Ecto neural progenitor cell (in vitro differentiated cells): ENCODE data around the gene INPP5A.

Experiments
- DNase-seq: peaks from one replicate; pipeline ENCODE4 v3.0.0-alpha.2; 2018; ENCODE audit warnings: low spot score

Gene INPP5A

GRCh38 chr10:132745971-132746370 lies 208.4 kb downstream of the INPP5A start:
- no peak for DNase-seq

GRCh38 chr10:132746386-132746785 lies 208.8 kb downstream of the INPP5A start:
- no peak for DNase-seq

- DNase-seq, result peak; percentile 81
Observed at GRCh38 chr10:132746801-132747625, 209.4 kb downstream of the INPP5A start.

- no peak for DNase-seq
Observed at GRCh38 chr10:132748135-132748534, 210.5 kb downstream of the INPP5A start.

DNA sequence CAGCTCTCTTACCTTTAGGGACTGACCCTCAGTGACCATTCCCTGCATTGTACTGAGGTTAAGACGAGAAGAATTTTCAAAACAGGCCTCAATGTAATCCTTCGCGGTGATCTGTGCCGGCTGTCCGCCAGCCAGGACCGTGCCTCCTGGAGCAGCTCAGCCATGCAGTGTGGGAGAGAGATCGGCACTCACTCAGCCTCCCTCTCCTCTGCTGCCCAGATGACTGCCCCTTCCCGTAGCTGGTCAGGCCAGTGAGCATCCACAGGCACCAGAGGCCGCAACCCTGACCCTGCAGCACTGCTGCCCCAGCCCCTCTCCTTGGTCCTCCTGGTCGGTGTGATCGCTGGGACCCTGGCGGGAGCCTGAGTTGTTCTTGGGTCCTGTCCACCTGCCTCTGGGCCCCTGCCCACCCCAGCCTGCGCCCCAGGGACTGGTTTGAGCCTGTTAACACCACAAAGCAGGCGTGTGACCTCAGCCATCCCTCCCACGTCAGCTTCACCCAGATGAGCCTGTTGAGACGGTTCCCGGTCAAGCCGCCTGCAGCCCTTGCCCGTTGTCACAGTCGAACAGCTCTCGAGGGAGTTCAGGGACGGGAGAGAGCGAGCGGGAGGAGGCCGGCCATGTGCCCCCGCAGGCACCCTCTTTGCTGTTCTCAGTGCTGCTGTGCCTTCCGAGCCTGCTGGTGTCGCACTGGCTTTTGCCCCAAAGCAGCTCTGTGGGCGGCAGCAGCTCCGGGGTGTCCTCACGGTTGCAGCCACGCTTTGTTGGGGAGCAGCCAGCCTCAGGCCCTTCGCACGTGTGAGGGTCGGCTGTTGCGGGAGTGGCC lies 211.2 kb downstream of the INPP5A start:
- no peak for DNase-seq

GRCh38 chr10:132749371-132749795 lies 211.8 kb downstream of the INPP5A start:
- no peak for DNase-seq

GRCh38 chr10:132750936-132751335 lies 213.3 kb downstream of the INPP5A start:
- DNase-seq, result no peak

DNA sequence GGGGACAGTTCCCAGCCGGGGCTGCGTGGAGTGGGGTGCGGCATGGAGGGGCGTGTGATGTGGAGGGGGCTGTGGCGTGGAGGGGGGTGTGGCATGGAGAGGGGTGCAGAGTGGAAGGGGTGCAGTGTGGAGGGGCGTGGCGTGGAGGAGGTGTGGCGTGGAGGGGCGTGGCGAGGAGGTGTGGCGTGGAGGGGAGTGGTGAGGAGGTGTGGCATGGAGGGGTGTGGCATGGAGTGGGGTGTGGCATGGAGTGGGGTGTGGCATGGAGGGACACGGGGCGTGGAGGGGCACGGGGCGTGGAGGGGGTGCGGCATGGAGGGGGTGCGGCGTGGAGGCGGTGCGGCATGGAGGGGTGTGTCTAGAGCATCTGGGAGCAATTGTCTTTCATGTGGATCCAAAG lies 214.8 kb downstream of the INPP5A start:
- no peak for DNase-seq

GRCh38 chr10:132752961-132753360 lies 215.4 kb downstream of the INPP5A start:
- DNase-seq, result no peak

DNA sequence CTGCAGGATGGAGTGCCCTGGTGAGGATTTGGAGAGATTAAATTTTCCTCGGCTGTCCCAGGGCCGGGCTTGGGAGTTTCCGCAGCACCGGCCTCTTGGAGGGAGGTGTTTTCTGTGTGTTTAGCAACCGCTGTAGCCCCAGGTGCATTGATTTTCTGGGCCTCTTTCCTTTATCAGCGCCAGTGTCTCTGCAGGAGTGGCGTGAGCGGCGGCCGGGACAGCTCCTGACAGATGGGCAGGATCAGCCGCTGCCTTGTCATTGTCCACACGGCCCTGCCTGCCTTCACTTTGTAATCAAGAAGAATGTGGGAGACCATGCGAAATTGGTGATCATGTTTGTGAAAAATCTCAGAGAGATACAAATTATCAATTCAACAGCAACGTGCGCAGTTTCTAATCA lies 216.0 kb downstream of the INPP5A start:
- DNase-seq, result no peak

DNA sequence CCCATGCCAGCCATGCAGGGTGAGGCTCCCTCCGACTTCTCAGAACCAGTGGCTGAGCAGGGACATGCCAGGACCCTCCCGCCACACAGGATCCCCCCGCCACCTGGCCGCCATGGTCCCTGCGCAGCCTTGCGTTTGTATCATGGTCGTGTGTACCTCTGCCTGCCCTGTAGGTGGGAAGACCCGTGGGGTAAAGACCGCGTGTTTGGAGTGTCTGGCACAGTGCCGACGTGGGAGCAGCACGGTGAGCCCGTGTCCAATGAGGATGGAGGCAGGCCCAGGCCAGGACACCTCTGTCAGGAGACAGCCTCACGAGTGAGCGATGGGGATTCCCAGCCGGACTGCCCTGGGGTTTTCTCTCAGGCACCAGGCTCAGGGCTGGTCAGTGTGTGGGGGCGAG lies 216.5 kb downstream of the INPP5A start:
- no peak for DNase-seq

- DNase-seq, result no peak
Observed at GRCh38 chr10:132755166-132755711, 217.7 kb downstream of the INPP5A start.

- no peak for DNase-seq
Observed at GRCh38 chr10:132756591-132756990, 219.0 kb downstream of the INPP5A start.

DNA sequence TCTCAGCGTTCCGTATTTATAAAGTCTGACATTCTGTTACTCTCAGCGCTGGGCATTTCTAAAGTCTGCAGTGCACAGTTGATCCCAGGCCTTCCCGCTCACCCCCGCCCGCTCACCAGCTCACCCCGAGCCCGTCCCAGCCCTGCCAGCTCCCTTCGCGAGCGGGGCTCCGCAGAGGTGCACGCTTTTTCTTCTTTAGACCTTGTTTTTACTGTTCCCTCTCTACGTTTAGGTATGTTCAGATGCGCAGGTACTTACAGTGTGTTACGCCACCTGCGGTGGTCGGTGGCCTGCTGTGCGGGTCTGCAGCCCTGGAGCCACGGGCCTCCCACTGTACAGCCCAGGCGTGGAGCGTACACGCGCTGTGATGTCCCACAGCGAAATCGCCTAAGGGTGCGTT lies 219.6 kb downstream of the INPP5A start:
- DNase-seq, result no peak

DNA sequence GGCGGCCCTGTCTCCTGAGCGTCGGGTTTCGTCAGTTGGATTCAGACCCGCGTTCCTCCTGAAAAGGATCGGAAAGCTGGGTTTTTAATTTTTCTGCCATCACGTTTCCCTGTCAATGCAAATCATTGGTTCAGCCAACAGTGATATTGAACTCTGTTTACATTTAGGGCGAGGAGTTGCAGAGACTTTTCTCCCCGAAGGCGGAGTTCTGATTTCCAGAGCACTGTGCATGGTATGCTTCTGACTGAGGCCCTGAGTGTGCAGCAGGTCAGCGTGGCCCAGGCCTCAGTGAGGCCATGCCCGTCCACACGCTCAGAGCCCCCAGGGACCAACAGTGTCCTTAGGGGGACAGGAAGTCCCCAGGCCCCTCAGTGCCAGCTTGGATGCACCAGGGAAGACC lies 221.3 kb downstream of the INPP5A start:
- no peak for DNase-seq

- no peak for DNase-seq
Observed at GRCh38 chr10:132761395-132762060, 223.9 kb downstream of the INPP5A start.

DNA sequence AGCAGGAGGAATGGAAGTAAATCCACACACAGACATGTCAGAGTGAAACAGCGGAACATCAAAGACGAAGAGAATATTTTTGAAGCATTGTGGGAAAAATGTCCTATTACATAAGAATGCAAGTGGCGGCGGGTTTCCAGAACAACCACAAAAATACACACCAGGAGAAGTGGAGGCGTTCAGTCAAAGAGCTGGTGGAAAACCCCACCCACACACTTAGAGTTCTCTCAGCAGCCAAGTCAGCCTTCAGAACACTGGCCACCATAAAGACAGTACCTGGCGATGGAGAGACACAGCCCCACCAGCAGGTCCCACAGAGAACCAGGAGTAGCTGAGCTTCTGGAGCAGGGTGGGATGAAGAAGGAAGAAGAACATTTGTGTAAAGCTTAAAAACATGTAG lies 224.7 kb downstream of the INPP5A start:
- no peak for DNase-seq

DNA sequence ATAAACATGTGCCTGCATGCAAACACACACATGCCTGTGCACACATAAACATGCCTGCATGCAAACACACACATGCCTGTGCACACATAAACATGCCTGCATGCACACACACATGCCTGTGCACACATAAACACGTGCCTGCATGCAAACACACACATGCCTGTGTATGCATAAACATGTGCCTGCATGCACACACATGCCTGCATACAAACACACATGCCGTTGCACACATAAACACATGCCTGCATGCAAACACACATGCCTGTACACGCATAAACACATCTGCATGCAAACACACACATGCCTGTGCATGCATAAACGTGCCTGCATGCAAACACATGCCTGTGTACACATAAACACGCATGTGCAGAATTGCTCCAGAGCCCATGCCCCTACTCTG lies 226.0 kb downstream of the INPP5A start:
- no peak for DNase-seq

DNA sequence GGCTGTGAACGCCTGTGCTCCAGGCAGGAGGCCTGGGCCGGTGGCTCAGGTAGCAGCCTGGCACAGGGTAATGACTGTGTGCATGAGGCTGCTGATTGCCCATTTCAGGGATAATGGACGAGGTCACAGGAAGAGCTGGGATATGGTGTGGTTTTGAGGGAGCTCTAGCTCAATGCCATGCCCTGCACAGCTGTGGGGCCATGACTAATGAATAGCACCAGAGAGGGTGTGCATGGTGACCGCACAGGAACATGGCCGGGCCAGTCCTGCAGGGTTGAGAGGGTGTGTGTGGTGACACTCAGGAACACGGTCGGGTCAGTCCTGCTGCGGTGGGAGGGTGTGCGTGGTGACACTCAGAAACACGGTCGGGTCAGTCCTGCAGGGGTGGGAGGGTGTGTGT lies 226.5 kb downstream of the INPP5A start:
- DNase-seq, result no peak

- DNase-seq, result no peak
Observed at GRCh38 chr10:132765435-132765834, 227.8 kb downstream of the INPP5A start.

- no peak for DNase-seq
Observed at GRCh38 chr10:132766291-132766690, 228.7 kb downstream of the INPP5A start.
